K562 (cell line): ENCODE measurements around the gene APOC4. TPM values are rescaled to one million over a fixed set of nuclear protein-coding genes. Genes with fewer than 3 reads are reported as not detected.

Experiments used
- ATAC-seq: fragments of 200-7000 bp; cut with Tn5 transposase; 3 replicates; pipeline ENCODE4 v1.9.1; 2020; ENCODE audit warnings: moderate library complexity
- BruUV-seq: library from RNA; stranded (reverse); fragments of 400-500 nt; replicated peaks from 2 replicates; lab custom pipeline; 2021; lab: Mats Ljungman, UMichigan
- CTCF ChIA-PET: fragments of 300-600 bp; formaldehyde crosslinking; extraction: SDS; loops from one replicate; lab custom pipeline; 2021; ENCODE audit warnings: low intra/inter-chr PET ratio; lab: Yijun Ruan, JAX
- POLR2A ChIA-PET: fragments of 300-600, 350-650 bp; sonication (Branson Sonifier 250); formaldehyde crosslinking; extraction: SDS; loops from one replicate; lab custom pipeline; 2021; ENCODE audit warnings: antibody characterized with exemption, inconsistent platforms; lab: Yijun Ruan, JAX
- DNase-seq, 4 experiments: peaks; one replicate each; pipeline versions ENCODE4 v3.0.0 to v3.0.0-alpha.2; 2011 to 2018; ENCODE audit warnings: low spot score in 3 of 4, mixed read lengths in 3 of 4; ENCODE audit errors: extremely low read depth in 1 of 4
- FAIRE-seq: peaks from 2 replicates; lab custom pipeline; 2011; peaks lifted over from hg19 to GRCh38; lab: Jason Lieb, UNC
- H2AFZ ChIP-seq: 2 replicates; pipeline ENCODE4 v1.6.0; 2011; ENCODE audit warnings: low read depth, low read length, control low read depth, inconsistent platforms
- H3K27ac ChIP-seq: fragments of 200-600 bp; 3 replicates; pipeline ENCODE4 v1.8.0; 2011; ENCODE audit warnings: low read depth, mild to moderate bottlenecking, control low read depth, inconsistent platforms, low read length, moderate library complexity, mixed read lengths; ENCODE audit errors: extremely low read depth
- H3K27me3 ChIP-seq, 2 experiments: fragments of 300-600 bp in 1 of 2; 2 replicates in 1 of 2; 3 replicates in 1 of 2; pipeline versions ENCODE4 v1.6.0 to v1.8.0; 2011; ENCODE audit warnings: inconsistent platforms in 2 of 2, low read length in 2 of 2, mild to moderate bottlenecking in 1 of 2, mixed read lengths in 1 of 2, moderate library complexity in 1 of 2; ENCODE audit not compliant: control insufficient read depth in 2 of 2, insufficient read depth in 2 of 2
- H3K36me3 ChIP-seq: fragments of 300-600 bp; 3 replicates; pipeline ENCODE4 v1.8.0; 2011; ENCODE audit warnings: mild to moderate bottlenecking, low read length, inconsistent platforms; ENCODE audit not compliant: control insufficient read depth, insufficient read depth
- H3K4me1 ChIP-seq, 2 experiments: fragments of 200-600 bp in 1 of 2; replicated peaks in 1 of 2; 2 replicates in 1 of 2; 3 replicates in 1 of 2; pipeline versions ENCODE4 v1.5.1 to v1.8.0; 2011; ENCODE audit warnings: inconsistent platforms in 2 of 2, low read length in 2 of 2, mild to moderate bottlenecking in 1 of 2, mixed read lengths in 1 of 2, moderate library complexity in 1 of 2; ENCODE audit not compliant: control insufficient read depth in 2 of 2, insufficient read depth in 2 of 2
- H3K4me2 ChIP-seq: 2 replicates; pipeline ENCODE4 v1.6.1; 2011; ENCODE audit warnings: low read length, control low read depth, inconsistent platforms, mixed read lengths; ENCODE audit not compliant: insufficient read depth
- H3K4me3 ChIP-seq: fragments of 200-600 bp; sonication (generic), shearing (Covaris generic); 2 replicates; pipeline ENCODE4 v1.5.1; 2016; ENCODE audit warnings: control low read depth, inconsistent platforms
- H3K79me2 ChIP-seq: fragments of 200-600 bp; 3 replicates; pipeline ENCODE4 v1.8.0; 2011; ENCODE audit warnings: low read length, inconsistent platforms; ENCODE audit not compliant: control insufficient read depth, insufficient read depth
- H3K9ac ChIP-seq, 2 experiments: 2 replicates each; pipeline versions ENCODE4 v1.6.0 to v1.6.1; 2011; ENCODE audit warnings: low read depth in 2 of 2, low read length in 2 of 2, control low read depth in 1 of 2, inconsistent platforms in 1 of 2, mild to moderate bottlenecking in 1 of 2, mixed read lengths in 1 of 2; ENCODE audit not compliant: insufficient read depth in 1 of 2
- H3K9me1 ChIP-seq: one replicate; pipeline ENCODE4 v1.6.0; 2011; ENCODE audit warnings: inconsistent platforms, mild to moderate bottlenecking, low read length, moderate library complexity; ENCODE audit not compliant: control insufficient read depth, insufficient read depth
- H3K9me3 ChIP-seq: replicated peaks from 2 replicates; pipeline ENCODE4 v1.5.1; 2011; ENCODE audit warnings: low read depth, low read length, inconsistent platforms; ENCODE audit not compliant: control insufficient read depth, insufficient read depth
- H4K20me1 ChIP-seq: replicated peaks from 2 replicates; pipeline ENCODE4 v1.6.1; 2011; ENCODE audit warnings: low read length, inconsistent platforms, mixed read lengths; ENCODE audit not compliant: control insufficient read depth, insufficient read depth
- CEBPB ChIP-seq: fragments of 450-650 bp; IDR thresholded peaks from 2 replicates; pipeline ENCODE4 v1.6.1; 2016; ENCODE audit warnings: missing genetic modification characterization, missing compliant biosample characterization
- ETV1 ChIP-seq: fragments of 450-650 bp; conservative IDR thresholded peaks from 2 replicates; pipeline ENCODE4 v1.6.1; 2016; ENCODE audit warnings: missing genetic modification characterization, control low read depth, low read depth, missing compliant biosample characterization
- NCOA4 ChIP-seq: fragments of 450-650 bp; IDR thresholded peaks from 2 replicates; pipeline ENCODE4 v1.6.1; 2018; ENCODE audit warnings: mild to moderate bottlenecking; ENCODE audit not compliant: partially characterized antibody
- POLR2G ChIP-seq: fragments of 200-400 bp; formaldehyde crosslinking; IDR thresholded peaks from 2 replicates; pipeline ENCODE4 v1.6.1; 2017; ENCODE audit warnings: low read depth, mild to moderate bottlenecking, antibody characterized with exemption, low read length, moderate library complexity
- WGBS: fragments of 100-300 bp; shearing (Covaris generic); methylation state at CpG from one replicate; pipeline ENCODE4 v1.1.6; 2016; ENCODE audit warnings: low coverage, mixed read lengths; ENCODE audit not compliant: insufficient coverage; ENCODE audit errors: missing lambda C conversion rate; 5-methylcytosine and 5-hydroxymethylcytosine counted together
- in situ Hi-C: fragments of 300-500 bp; cut with MboI; formaldehyde crosslinking; loops from 4 replicates; pipeline ENCODE4 v1.15.0; 2018; ENCODE audit warnings: inconsistent platforms, mixed read lengths
- intact Hi-C: fragments of 100-400 bp; cut with micrococcal nuclease; formaldehyde crosslinking; loops from 2 replicates; pipeline ENCODE4 v1.14.2; 2022
- polyA plus RNA-seq, 8 experiments: library from polyadenylated mRNA; depleted of rRNA in 4 of 8; stranded (reverse) in 5 of 8; unstranded in 3 of 8; fragments of >200 nt; fragmentation: Nextera tagmentation in 2 of 8; fragmentation: Illumina TruSeq in 1 of 8; extraction: Ambion mirVana in 2 of 8; extraction: Trizol in 1 of 8; gene quantifications; 2 replicates each; pipeline versions ENCODE4 v1.2.1 to v1.2.3, GENCODE V29; 2011 to 2014; ENCODE audit warnings: inconsistent platforms in 1 of 8, missing spikeins in 1 of 8
- total RNA-seq, 7 experiments: library from RNA; depleted of rRNA in 6 of 7; stranded (reverse); fragments of >200 nt in 6 of 7; fragmentation: Illumina TruSeq in 2 of 7; extraction: Trizol in 2 of 7; gene quantifications; 2 replicates each; pipeline versions ENCODE4 v1.2.1 to v1.2.3, GENCODE V29; 2011 to 2021; ENCODE audit warnings: low replicate concordance in 1 of 7

The APOC4 gene
- total and polyA plus RNA-seq, 9 of the 15 experiments (the other 6 are each of a cell fraction or from before 2014, with no cell fraction given) = 0.46 TPM; not detected in 8

DNA sequence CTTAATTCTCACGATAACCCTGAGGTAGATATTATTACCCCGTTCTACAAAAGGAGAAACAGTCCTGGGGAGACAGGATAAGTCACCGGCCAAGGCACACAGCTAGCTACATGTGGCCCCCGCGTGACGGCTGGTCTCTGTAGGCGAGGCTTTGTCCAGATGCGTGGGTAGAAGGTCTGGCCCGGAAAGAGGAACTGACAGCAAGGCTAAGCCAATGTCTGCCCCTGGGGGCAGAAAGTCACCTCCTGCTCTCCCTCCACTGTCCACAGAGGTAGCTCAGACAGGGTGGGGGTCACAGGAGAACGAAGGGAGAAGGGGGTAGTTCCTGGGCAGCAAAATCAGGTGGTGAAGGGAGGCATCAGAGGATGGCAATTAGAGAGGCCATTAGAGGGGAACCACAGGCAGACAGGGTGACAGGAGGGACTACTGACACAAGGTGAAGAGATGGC, 1.8 kb downstream of the APOC4 start (continued):
- TF ChIP-seq ETV1 (tag) = peak; percentile 59
- 0 out of 2 replicates have a peak, but pooled peaks have one; percentile 40 for TF ChIP-seq POLR2G

- FAIRE-seq (no peak), DNase-seq (no peak), ATAC-seq (no peak)
- no peak overlapping the region for H2AFZ ChIP-seq
- intact Hi-C loops = no loop called here
- H3K27ac ChIP-seq = no peak overlapping the region
- no peak for TF ChIP-seq NCOA4
- peak; percentile 62 for TF ChIP-seq CEBPB (tag)
- ChIA-PET POLR2A (no interaction called here), CTCF (no interaction called here)
- no TSS peak for BruUV-seq
- in situ Hi-C loops = no loop called here
- no peak overlapping the region for H3K4me3 ChIP-seq
- H3K27me3 ChIP-seq = no peaks in the 10 kb centered on the region
- peaks cover 15 to 42% of the 10 kb centered on the region in 2 experiments; a peak in 4 of 5 replicates for H3K4me1 ChIP-seq
- WGBS = 72% methylated on average over 13 of the region's 13 CpGs
- H3K9ac ChIP-seq = no peak overlapping the region
- no peaks in the 10 kb centered on the region for H3K36me3 ChIP-seq
- H3K4me2 ChIP-seq = no peak overlapping the region
- no peaks in the 10 kb centered on the region for H3K9me1 ChIP-seq
- no peaks in the 10 kb centered on the region for H3K79me2 ChIP-seq
- H3K9me3 ChIP-seq = no peaks in the 10 kb centered on the region
- no peaks in the 10 kb centered on the region for H4K20me1 ChIP-seq
Measured at GRCh38 chr19:44947041-44947581, 5.1 kb downstream of the APOC4 start.
